ENCODE results near the gene MITF. TPM values are rescaled to one million over a fixed set of nuclear protein-coding genes. Genes with fewer than 3 reads are reported as not detected.

MITF gene
- total RNA-seq, 1 donor from 2014 or later: 2.0 TPM

GRCh38 chr3:69838696-69839515 lies 99.6 kb downstream of the MITF start:
- Mint-ChIP-seq H3K4me3 (no peak overlapping the region), H3K4me1 (peaks cover 9% of the 10 kb centered on the region), H3K27me3 (ENCODE audit: low read depth) (no peaks in the 10 kb centered on the region), H3K27ac (ENCODE audit: unreplicated experiment) (no peak overlapping the region), H3K36me3 (ENCODE audit: low read depth) (peaks cover 5% of the 10 kb centered on the region), H3K9me3 (peaks cover 10% of the 10 kb centered on the region)
- no peak for DNase-seq (ENCODE audit: low read depth, low spot score)
- TF ChIP-seq, protein P1, sequence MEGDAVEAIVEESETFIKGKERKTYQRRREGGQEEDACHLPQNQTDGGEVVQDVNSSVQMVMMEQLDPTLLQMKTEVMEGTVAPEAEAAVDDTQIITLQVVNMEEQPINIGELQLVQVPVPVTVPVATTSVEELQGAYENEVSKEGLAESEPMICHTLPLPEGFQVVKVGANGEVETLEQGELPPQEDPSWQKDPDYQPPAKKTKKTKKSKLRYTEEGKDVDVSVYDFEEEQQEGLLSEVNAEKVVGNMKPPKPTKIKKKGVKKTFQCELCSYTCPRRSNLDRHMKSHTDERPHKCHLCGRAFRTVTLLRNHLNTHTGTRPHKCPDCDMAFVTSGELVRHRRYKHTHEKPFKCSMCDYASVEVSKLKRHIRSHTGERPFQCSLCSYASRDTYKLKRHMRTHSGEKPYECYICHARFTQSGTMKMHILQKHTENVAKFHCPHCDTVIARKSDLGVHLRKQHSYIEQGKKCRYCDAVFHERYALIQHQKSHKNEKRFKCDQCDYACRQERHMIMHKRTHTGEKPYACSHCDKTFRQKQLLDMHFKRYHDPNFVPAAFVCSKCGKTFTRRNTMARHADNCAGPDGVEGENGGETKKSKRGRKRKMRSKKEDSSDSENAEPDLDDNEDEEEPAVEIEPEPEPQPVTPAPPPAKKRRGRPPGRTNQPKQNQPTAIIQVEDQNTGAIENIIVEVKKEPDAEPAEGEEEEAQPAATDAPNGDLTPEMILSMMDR (conservative IDR thresholded peaks at IDR 0.05): no peak

GRCh38 chr3:69842351-69842750 lies 103.1 kb downstream of the MITF start:
- H3K4me3 Mint-ChIP-seq: no peak overlapping the region
- H3K36me3 Mint-ChIP-seq (ENCODE audit: low read depth): no peaks in the 10 kb centered on the region
- DNase-seq (ENCODE audit: low read depth, low spot score): no peak
- H3K27me3 Mint-ChIP-seq (ENCODE audit: low read depth): no peaks in the 10 kb centered on the region
- no peaks in the 10 kb centered on the region for H3K9me3 Mint-ChIP-seq
- no peak overlapping the region for H3K27ac Mint-ChIP-seq (ENCODE audit: unreplicated experiment)
- H3K4me1 Mint-ChIP-seq: peaks cover 9% of the 10 kb centered on the region
- TF ChIP-seq, protein P1 (conservative IDR thresholded peaks at IDR 0.05): no peak

DNA sequence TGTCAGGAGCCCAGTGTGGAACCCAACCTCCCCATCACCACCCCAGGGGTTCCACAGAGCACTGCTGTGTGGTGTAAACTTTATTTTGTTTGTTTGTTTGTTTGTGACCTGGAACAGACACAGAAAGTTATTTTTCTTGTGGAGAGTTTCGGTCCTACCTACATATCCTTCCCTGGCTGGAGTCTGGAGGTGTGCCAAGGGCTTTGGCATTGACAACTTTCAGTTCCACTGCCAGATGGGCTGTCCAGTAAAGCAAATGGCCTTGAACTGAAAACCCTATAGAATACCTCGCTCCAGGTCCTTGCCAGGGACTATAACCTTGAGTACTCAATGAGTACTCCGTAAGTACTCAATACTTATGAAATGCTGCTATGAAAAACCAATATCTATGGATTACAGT lies 103.5 kb downstream of the MITF start:
- Mint-ChIP-seq H3K36me3 (ENCODE audit: low read depth) (no peaks in the 10 kb centered on the region), H3K4me1 (peaks cover 9% of the 10 kb centered on the region), H3K27me3 (ENCODE audit: low read depth) (no peaks in the 10 kb centered on the region), H3K9me3 (no peaks in the 10 kb centered on the region), H3K4me3 (no peak overlapping the region), H3K27ac (ENCODE audit: unreplicated experiment) (no peak overlapping the region)
- no peak for DNase-seq (ENCODE audit: low read depth, low spot score)
- TF ChIP-seq, protein P1 (conservative IDR thresholded peaks at IDR 0.05): no peak

- H3K36me3 Mint-ChIP-seq (ENCODE audit: low read depth): no peaks in the 10 kb centered on the region
- TF ChIP-seq, protein P1 (conservative IDR thresholded peaks at IDR 0.05): no peak
- H3K9me3 Mint-ChIP-seq: no peaks in the 10 kb centered on the region
- H3K4me1 Mint-ChIP-seq: no peaks in the 10 kb centered on the region
- no peaks in the 10 kb centered on the region for H3K27me3 Mint-ChIP-seq (ENCODE audit: low read depth)
- H3K4me3 Mint-ChIP-seq: no peak overlapping the region
- no peak overlapping the region for H3K27ac Mint-ChIP-seq (ENCODE audit: unreplicated experiment)
- no peak for DNase-seq (ENCODE audit: low read depth, low spot score)
These were observed 105.4 kb downstream of the MITF start for GRCh38 chr3:69844706-69845105.

DNA sequence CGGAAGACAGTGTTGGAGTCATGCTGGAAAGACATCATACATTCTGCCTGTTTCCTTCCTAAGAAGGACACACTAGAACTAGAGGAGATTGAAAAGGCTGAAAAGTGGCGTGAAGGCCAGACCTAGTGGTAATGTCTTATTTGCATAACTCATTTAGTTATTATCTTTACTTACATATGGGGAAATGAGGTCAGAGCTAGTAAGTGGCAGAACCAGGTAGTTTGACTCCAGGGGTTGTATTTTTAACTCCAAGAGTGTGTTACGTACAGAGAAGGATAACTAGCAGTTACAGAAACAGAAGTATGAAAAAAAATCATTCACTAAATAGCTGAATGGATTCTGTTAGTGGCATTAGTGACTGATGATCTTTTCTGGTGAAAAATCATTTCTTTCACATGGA lies 108.0 kb downstream of the MITF start:
- Mint-ChIP-seq H3K27ac (ENCODE audit: unreplicated experiment) (no peak overlapping the region), H3K4me1 (no peaks in the 10 kb centered on the region), H3K4me3 (no peak overlapping the region), H3K27me3 (ENCODE audit: low read depth) (no peaks in the 10 kb centered on the region), H3K36me3 (ENCODE audit: low read depth) (no peaks in the 10 kb centered on the region), H3K9me3 (no peaks in the 10 kb centered on the region)
- TF ChIP-seq, protein P1 (conservative IDR thresholded peaks at IDR 0.05): no peak
- no peak for DNase-seq (ENCODE audit: low read depth, low spot score)
